Body of pancreas (tissue), 4 donors: ENCODE measurements around the gene APOA4.

Experiments
- POLR2A ChIP-seq, 3 donors: fragments of 450-650 bp; IDR thresholded peaks; one replicate each; pipeline ENCODE4 v1.6.1; 2016; ENCODE audit warnings: antibody characterized with exemption in 3 of 3, mild to moderate bottlenecking in 2 of 3
- TF ChIP-seq, protein P1 (sequence below), 7 experiments: fragments of 450-650 bp in 4 of 7; fragments of 200-600 bp in 3 of 7; sonication (generic) in 3 of 7; IDR thresholded peaks; one replicate each; pipeline ENCODE4 v1.5.1; 2016 to 2019; ENCODE audit warnings: antibody characterized with exemption in 7 of 7

- TF ChIP-seq, protein P1, sequence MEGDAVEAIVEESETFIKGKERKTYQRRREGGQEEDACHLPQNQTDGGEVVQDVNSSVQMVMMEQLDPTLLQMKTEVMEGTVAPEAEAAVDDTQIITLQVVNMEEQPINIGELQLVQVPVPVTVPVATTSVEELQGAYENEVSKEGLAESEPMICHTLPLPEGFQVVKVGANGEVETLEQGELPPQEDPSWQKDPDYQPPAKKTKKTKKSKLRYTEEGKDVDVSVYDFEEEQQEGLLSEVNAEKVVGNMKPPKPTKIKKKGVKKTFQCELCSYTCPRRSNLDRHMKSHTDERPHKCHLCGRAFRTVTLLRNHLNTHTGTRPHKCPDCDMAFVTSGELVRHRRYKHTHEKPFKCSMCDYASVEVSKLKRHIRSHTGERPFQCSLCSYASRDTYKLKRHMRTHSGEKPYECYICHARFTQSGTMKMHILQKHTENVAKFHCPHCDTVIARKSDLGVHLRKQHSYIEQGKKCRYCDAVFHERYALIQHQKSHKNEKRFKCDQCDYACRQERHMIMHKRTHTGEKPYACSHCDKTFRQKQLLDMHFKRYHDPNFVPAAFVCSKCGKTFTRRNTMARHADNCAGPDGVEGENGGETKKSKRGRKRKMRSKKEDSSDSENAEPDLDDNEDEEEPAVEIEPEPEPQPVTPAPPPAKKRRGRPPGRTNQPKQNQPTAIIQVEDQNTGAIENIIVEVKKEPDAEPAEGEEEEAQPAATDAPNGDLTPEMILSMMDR (IDR thresholded peaks at IDR 0.05), result no peak
- no peak for TF ChIP-seq POLR2A (IDR thresholded peaks at IDR 0.05)
Measured at GRCh38 chr11:116833816-116834534, 10.9 kb upstream of the APOA4 start.
